ENCODE results near the gene BAZ2B.

Gene BAZ2B

DNA sequence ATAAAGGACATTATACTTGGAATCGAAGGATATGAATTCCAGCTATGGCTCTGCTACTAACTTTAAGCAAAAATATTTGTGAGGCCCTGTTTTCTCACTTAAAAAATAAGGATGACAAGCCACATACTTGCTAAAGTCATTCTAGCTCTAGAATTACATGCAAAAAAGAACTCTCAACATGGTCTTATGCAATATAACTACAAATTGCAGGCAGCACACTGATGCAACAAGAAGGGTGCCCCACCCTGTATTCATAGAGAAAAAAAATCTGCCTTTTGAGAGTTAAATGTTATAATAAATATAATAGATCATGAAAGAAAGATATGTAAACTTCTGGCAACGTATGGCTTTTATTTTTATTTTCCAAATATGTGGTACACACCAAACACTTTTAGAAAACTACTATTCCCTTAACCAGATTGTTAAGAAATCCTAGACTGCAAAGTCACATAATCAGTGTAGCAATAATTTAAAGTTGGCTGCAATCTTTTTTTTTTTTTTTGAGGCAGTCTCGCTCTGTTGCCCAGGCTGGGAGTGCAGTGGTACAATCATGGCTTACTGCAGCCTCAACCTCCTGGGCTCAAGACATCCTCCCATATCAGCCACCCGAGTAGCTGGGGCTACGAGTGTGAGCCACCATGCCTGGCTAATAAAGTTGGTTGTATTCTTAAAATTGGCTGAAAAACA is 289.6 kb downstream of the BAZ2B start:
- no peak for DNase-seq (ENCODE audit: low read depth, low spot score)

- no peak for DNase-seq (ENCODE audit: low read depth, low spot score)
Measured at GRCh38 chr2:159322419-159322818, 293.9 kb downstream of the BAZ2B start.

GRCh38 chr2:159317392-159318088 is 298.8 kb downstream of the BAZ2B start:
- no peak for DNase-seq (ENCODE audit: low read depth, low spot score)

DNA sequence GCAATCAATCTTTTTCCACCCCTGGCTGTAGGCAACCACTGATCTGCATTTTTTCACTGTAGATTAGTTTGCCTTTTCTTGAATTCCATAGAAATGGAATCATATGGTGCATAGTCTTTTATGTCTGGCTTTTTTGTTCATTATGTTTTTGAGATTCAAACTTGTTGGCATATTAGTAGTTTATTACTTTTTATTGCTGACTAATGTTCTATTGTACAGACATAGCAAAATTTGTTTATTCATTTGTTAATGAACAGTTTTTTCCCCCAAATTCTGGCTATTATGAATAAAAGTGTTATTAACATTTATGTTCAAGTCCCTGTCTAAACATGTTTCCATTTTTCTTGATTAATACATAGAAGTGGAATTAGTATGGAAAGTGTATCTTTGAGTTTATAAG is 308.4 kb downstream of the BAZ2B start:
- no peak for DNase-seq (ENCODE audit: low read depth, low spot score)

DNA sequence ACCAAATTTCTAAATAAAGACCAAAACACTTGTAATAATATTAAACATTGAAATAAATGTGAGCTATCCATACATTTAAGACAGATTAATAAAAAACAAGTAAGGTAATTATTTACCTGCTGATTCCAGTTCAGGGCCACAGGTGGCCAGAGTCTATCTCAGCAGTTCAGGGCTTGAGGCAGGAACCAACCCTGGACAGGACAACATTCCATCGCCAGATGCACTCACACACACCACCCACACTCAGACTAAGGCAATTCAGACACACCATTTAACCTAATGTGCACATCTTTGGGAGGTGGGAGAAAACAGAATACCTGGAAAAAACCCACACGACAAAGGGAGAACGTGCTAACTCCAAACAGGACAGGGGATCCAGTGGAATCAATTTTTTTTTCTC is 315.8 kb downstream of the BAZ2B start:
- no peak for DNase-seq (ENCODE audit: low read depth, low spot score)

DNA sequence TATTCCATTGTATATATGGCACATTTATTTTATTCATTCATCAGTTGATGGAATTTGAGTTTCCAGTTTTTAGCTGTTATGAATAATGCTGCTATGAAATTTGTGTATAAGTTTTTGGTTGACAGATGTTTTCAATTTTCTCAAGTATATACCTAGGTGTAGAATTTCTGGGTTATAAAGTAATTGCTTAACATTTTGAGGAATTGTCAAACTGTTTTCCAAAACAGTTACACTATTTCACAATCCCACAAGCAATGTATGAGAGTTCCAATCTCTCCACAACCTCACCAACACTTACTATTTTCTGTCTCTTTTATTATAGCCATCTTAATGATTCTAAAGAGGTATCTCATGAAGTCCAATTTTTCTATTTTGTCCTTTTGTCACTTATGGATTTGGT is 317.4 kb downstream of the BAZ2B start:
- DNase-seq (ENCODE audit: low read depth, low spot score): no peak

DNA sequence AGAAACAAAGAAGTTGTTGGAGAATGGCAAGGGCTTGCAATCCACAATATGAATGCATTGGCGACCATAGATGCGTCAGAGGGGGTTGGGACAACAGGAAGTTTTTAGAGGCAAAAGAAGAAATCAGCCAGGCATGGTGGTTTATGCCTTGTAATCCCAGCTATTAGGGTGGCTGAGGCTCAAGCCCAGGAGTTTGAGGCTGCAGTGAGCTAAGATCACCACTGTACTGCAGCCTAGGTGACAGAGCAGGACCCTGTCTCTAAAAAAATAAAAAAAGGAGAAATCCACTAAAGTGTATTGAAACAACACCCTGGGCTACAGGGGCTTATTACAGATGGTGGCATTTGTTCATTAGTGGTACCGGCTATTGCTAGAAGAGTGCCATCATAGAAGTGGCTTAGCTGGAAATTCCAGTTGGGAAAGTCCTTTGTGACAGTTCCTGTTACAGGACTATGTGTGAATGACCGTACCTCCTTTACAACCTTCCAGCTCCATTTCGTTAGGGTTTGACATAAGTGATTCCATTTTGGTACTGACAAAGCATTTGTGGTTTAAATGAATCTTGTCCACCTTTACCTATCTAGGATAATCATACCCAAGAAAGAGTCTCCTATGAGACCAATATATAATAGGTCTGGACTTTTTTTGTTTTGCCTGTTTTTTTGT is 319.2 kb downstream of the BAZ2B start:
- no peak for DNase-seq (ENCODE audit: low read depth, low spot score)

DNA sequence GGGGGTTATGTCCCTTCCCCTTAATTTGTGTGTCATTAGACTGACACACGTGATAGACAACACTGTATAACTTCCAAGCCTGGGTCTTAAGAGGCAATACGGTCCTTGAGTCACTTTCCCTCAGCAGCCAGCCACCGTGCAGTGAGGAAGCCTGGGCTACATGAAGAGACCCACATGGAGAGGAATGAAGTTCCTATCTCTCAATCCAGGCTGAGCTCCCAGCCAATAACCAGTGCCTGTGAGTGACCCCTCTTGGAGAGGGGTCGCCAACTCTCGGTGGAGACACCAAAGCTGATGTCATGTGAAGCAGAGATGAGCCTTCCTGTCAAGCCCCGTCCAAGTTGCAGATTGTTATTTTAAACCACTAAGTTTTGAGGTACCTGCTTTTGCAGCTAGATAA is 324.2 kb downstream of the BAZ2B start:
- no peak for DNase-seq (ENCODE audit: low read depth, low spot score)

GRCh38 chr2:159290289-159290907 is 325.9 kb downstream of the BAZ2B start:
- peak; percentile 69 for DNase-seq (ENCODE audit: low read depth, low spot score)

DNA sequence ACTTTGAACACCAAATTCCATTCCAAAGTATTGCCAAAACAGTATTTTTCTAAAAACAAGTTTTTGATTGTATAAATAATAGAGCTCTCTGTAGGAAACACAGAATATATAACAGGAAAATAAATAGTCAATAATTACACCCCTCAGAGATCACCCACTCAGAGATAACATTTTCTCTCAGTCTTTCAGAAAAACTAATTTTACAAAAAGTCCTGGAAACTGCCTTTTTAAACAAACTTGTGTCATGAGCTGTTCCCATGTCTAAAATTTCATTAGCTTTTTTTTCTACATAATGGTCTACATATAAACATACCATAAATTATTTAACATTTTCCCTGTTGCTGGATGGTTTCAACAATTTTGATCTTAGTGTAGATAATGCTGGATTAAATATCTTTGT is 328.6 kb downstream of the BAZ2B start:
- no peak for DNase-seq (ENCODE audit: low read depth, low spot score)

GRCh38 chr2:159286709-159287441 is 329.5 kb downstream of the BAZ2B start:
- peak; percentile 75 for DNase-seq (ENCODE audit: low read depth, low spot score)

DNA sequence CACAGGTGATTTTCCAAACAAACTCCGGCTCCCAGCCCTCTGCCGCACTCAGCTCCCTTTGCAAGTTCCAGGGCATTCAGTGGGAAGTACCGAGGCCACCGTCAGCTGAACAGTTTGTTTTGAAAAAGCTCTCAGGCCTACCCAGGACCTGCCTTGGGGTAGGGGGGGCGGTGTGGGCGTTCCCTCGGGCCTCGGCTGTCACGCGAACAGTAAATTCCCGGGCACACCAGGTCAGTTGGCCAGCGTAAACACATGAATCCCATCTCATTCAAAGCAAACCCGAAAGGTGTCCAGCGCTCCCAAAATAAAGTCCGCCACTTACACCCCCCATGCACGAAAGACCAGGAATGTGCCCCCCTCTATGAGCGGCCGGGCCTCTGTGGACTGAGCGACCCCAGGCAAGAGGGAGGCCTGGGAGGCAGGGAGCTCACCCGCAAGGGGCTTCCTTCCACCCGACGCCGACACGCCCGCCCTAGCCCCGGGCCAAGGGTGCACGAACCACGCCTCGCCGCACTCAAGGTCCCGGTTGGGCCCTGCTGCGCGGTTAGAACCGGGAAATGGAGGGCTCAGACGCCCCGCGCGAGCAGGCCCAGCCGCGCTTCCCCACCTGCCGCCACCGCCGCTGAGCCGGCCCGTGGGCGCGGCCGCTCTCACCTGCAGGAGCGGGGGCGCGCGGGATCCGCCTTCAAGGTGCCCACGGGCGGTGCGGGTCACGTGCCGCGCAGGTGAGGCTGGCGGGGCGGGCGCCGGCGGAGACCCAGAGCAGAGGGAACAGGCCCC is 330.2 kb downstream of the BAZ2B start, which contains the start of gene WDSUB1:
Gene WDSUB1, minus strand, starts transcription at position 775 of the 780 bp plus-strand sequence. CDS start 3,634 bp downstream, outside the sequence.
- DNase-seq (ENCODE audit: low read depth, low spot score): no peak

GRCh38 chr2:159285433-159285832 is 330.9 kb downstream of the BAZ2B start:
- no peak for DNase-seq (ENCODE audit: low read depth, low spot score)

GRCh38 chr2:159283529-159283928 is 332.8 kb downstream of the BAZ2B start:
- DNase-seq (ENCODE audit: low read depth, low spot score): no peak

GRCh38 chr2:159281002-159281401 is 335.3 kb downstream of the BAZ2B start:
- no peak for DNase-seq (ENCODE audit: low read depth, low spot score)

DNA sequence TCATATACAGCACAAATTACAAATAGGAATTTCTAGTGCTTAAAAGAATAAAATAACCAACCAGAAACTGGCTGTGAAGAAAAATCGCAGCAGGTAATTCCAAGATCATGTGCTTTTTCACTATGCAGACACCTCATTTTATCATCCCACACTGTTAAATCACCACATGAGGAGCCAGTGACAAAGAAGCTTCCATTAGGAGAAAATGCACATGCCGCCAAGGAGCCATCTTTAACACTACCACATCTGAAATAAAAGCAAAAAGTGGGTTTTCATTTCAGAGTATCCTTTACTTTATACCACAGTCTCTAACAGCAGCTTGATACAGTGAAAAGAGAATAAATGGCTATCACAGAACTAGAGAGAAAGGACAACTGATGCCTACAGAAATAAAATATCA is 336.6 kb downstream of the BAZ2B start:
- DNase-seq (ENCODE audit: low read depth, low spot score): no peak

GRCh38 chr2:159275111-159275510 is 341.2 kb downstream of the BAZ2B start:
- no peak for DNase-seq (ENCODE audit: low read depth, low spot score)

- no peak for DNase-seq (ENCODE audit: low read depth, low spot score)
Measured at GRCh38 chr2:159272156-159272555, 344.2 kb downstream of the BAZ2B start.

DNA sequence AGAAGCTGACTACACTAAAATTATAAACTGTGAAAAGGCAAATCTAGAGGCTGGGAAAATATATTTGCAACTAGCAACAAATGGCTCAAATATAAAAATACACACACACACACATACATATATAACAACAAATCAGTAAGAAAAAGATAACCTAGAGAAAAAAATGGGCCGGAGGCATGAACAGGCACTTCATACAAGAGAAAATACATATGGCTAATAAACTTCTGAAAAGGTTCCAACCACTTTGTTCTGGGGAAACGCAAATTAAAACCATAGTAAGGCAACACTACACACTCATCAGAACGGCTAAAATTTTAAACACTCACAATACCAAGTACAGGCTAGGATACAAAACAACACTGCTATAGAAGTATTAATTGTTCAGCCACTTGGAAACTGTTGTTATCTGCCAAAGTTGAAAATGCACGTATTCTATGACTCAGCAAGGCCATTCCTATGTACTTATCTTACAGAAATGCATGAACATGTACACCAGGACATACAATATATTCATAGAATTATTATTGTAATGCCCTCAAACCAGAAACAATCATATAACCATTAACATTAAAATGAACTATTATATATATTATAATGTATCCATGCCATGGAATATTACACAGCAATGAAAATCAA is 345.5 kb downstream of the BAZ2B start:
- DNase-seq (ENCODE audit: low read depth, low spot score): no peak
